K562 (cell line): ENCODE data around the gene OR52A5. TPM values are rescaled to one million over a fixed set of nuclear protein-coding genes. Genes with fewer than 3 reads are reported as not detected.

ENCODE experiments used
- ATAC-seq: fragments of 200-7000 bp; cut with Tn5 transposase; 3 replicates; pipeline ENCODE4 v1.9.1; 2020; ENCODE audit warnings: moderate library complexity
- BruUV-seq: library from RNA; stranded (reverse); fragments of 400-500 nt; replicated peaks from 2 replicates; lab custom pipeline; 2021; lab: Mats Ljungman, UMichigan
- CTCF ChIA-PET: fragments of 300-600 bp; formaldehyde crosslinking; extraction: SDS; loops from one replicate; lab custom pipeline; 2021; ENCODE audit warnings: low intra/inter-chr PET ratio; lab: Yijun Ruan, JAX
- POLR2A ChIA-PET: fragments of 300-600, 350-650 bp; sonication (Branson Sonifier 250); formaldehyde crosslinking; extraction: SDS; loops from one replicate; lab custom pipeline; 2021; ENCODE audit warnings: antibody characterized with exemption, inconsistent platforms; lab: Yijun Ruan, JAX
- DNase-seq, 4 experiments: peaks; one replicate each; pipeline versions ENCODE4 v3.0.0 to v3.0.0-alpha.2; 2011 to 2018; ENCODE audit warnings: low spot score in 3 of 4, mixed read lengths in 3 of 4; ENCODE audit errors: extremely low read depth in 1 of 4
- FAIRE-seq: peaks from 2 replicates; lab custom pipeline; 2011; peaks lifted over from hg19 to GRCh38; lab: Jason Lieb, UNC
- H2AFZ ChIP-seq: 2 replicates; pipeline ENCODE4 v1.6.0; 2011; ENCODE audit warnings: low read depth, low read length, control low read depth, inconsistent platforms
- H3K27ac ChIP-seq: fragments of 200-600 bp; 3 replicates; pipeline ENCODE4 v1.8.0; 2011; ENCODE audit warnings: low read depth, mild to moderate bottlenecking, control low read depth, inconsistent platforms, low read length, moderate library complexity, mixed read lengths; ENCODE audit errors: extremely low read depth
- H3K27me3 ChIP-seq, 2 experiments: fragments of 300-600 bp in 1 of 2; 2 replicates in 1 of 2; 3 replicates in 1 of 2; pipeline versions ENCODE4 v1.6.0 to v1.8.0; 2011; ENCODE audit warnings: inconsistent platforms in 2 of 2, low read length in 2 of 2, mild to moderate bottlenecking in 1 of 2, mixed read lengths in 1 of 2, moderate library complexity in 1 of 2; ENCODE audit not compliant: control insufficient read depth in 2 of 2, insufficient read depth in 2 of 2
- H3K36me3 ChIP-seq: fragments of 300-600 bp; 3 replicates; pipeline ENCODE4 v1.8.0; 2011; ENCODE audit warnings: mild to moderate bottlenecking, low read length, inconsistent platforms; ENCODE audit not compliant: control insufficient read depth, insufficient read depth
- H3K4me1 ChIP-seq, 2 experiments: fragments of 200-600 bp in 1 of 2; replicated peaks in 1 of 2; 2 replicates in 1 of 2; 3 replicates in 1 of 2; pipeline versions ENCODE4 v1.5.1 to v1.8.0; 2011; ENCODE audit warnings: inconsistent platforms in 2 of 2, low read length in 2 of 2, mild to moderate bottlenecking in 1 of 2, mixed read lengths in 1 of 2, moderate library complexity in 1 of 2; ENCODE audit not compliant: control insufficient read depth in 2 of 2, insufficient read depth in 2 of 2
- H3K4me2 ChIP-seq: 2 replicates; pipeline ENCODE4 v1.6.1; 2011; ENCODE audit warnings: low read length, control low read depth, inconsistent platforms, mixed read lengths; ENCODE audit not compliant: insufficient read depth
- H3K4me3 ChIP-seq: fragments of 200-600 bp; sonication (generic), shearing (Covaris generic); 2 replicates; pipeline ENCODE4 v1.5.1; 2016; ENCODE audit warnings: control low read depth, inconsistent platforms
- H3K79me2 ChIP-seq: fragments of 200-600 bp; 3 replicates; pipeline ENCODE4 v1.8.0; 2011; ENCODE audit warnings: low read length, inconsistent platforms; ENCODE audit not compliant: control insufficient read depth, insufficient read depth
- H3K9ac ChIP-seq, 2 experiments: 2 replicates each; pipeline versions ENCODE4 v1.6.0 to v1.6.1; 2011; ENCODE audit warnings: low read depth in 2 of 2, low read length in 2 of 2, control low read depth in 1 of 2, inconsistent platforms in 1 of 2, mild to moderate bottlenecking in 1 of 2, mixed read lengths in 1 of 2; ENCODE audit not compliant: insufficient read depth in 1 of 2
- H3K9me1 ChIP-seq: one replicate; pipeline ENCODE4 v1.6.0; 2011; ENCODE audit warnings: inconsistent platforms, mild to moderate bottlenecking, low read length, moderate library complexity; ENCODE audit not compliant: control insufficient read depth, insufficient read depth
- H3K9me3 ChIP-seq: replicated peaks from 2 replicates; pipeline ENCODE4 v1.5.1; 2011; ENCODE audit warnings: low read depth, low read length, inconsistent platforms; ENCODE audit not compliant: control insufficient read depth, insufficient read depth
- H4K20me1 ChIP-seq: replicated peaks from 2 replicates; pipeline ENCODE4 v1.6.1; 2011; ENCODE audit warnings: low read length, inconsistent platforms, mixed read lengths; ENCODE audit not compliant: control insufficient read depth, insufficient read depth
- ATF3 ChIP-seq, 2 experiments: fragments of 450-650 bp in 1 of 2; sonication (generic) in 1 of 2; formaldehyde crosslinking in 1 of 2; IDR thresholded peaks in 1 of 2; conservative IDR thresholded peaks in 1 of 2; 2 replicates each; pipeline versions ENCODE4 v1.6.1 to v1.8.1; 2016 to 2023; ENCODE audit warnings: mild to moderate bottlenecking in 2 of 2, moderate library complexity in 2 of 2, inconsistent platforms in 1 of 2, missing genetic modification reagents in 1 of 2
- CBX3 ChIP-seq, 2 experiments: IDR thresholded peaks; 1 replicate in 1 of 2; 2 replicates in 1 of 2; pipeline ENCODE4 v1.6.1; 2012; ENCODE audit warnings: inconsistent platforms in 2 of 2, low read length in 2 of 2, borderline replicate concordance in 1 of 2, control low read depth in 1 of 2
- CTBP1 ChIP-seq: fragments of 450-650 bp; IDR thresholded peaks from 2 replicates; pipeline ENCODE4 v1.6.1; 2016; ENCODE audit warnings: borderline replicate concordance
- DACH1 ChIP-seq: fragments of 450-650 bp; IDR thresholded peaks from 2 replicates; pipeline ENCODE4 v1.6.1; 2018; ENCODE audit not compliant: partially characterized antibody
- FOXA1 ChIP-seq: fragments of 450-650 bp; IDR thresholded peaks from 2 replicates; pipeline ENCODE4 v1.6.1; 2016; ENCODE audit warnings: mild to moderate bottlenecking, borderline replicate concordance
- GABPA ChIP-seq: fragments of 200-800 bp; sonication (Bioruptor generic); conservative IDR thresholded peaks from 2 replicates; pipeline ENCODE4 v1.6.1; 2016; ENCODE audit warnings: low read depth, missing genetic modification characterization, missing compliant biosample characterization
- HIVEP1 ChIP-seq: fragments of 250-450 bp; sonication (Bioruptor Pico); IDR thresholded peaks from 2 replicates; pipeline ENCODE4 v1.4.0; 2020; ENCODE audit warnings: mild to moderate bottlenecking
- KHSRP ChIP-seq: fragments of 450-650 bp; IDR thresholded peaks from 2 replicates; pipeline ENCODE4 v1.6.1; 2017
- MTA3 ChIP-seq: fragments of 450-650 bp; formaldehyde crosslinking; IDR thresholded peaks from 2 replicates; pipeline ENCODE4 v1.6.1; 2017; ENCODE audit warnings: mild to moderate bottlenecking, borderline replicate concordance
- POLR2A ChIP-seq: fragments of 450-650 bp; conservative IDR thresholded peaks from 2 replicates; pipeline ENCODE4 v1.6.1; 2016
- POLR2AphosphoS2 ChIP-seq: IDR thresholded peaks from 2 replicates; pipeline ENCODE4 v1.6.1; 2012; ENCODE audit warnings: low read length, improper control_type of control experiment
- POLR2H ChIP-seq: IDR thresholded peaks from 2 replicates; pipeline ENCODE4 v1.6.1; 2016; ENCODE audit warnings: missing genetic modification characterization, low read depth, mild to moderate bottlenecking, control low read depth, missing compliant biosample characterization, moderate library complexity
- SIN3B ChIP-seq: fragments of 450-650 bp; IDR thresholded peaks from 2 replicates; pipeline ENCODE4 v1.6.1; 2017; ENCODE audit warnings: low read depth, mild to moderate bottlenecking, moderate library complexity
- SMARCA5 ChIP-seq: fragments of 450-650 bp; IDR thresholded peaks from 2 replicates; pipeline ENCODE4 v1.6.1; 2016
- SNRNP70 ChIP-seq: fragments of 200-400 bp; formaldehyde crosslinking; optimal IDR thresholded peaks from 2 replicates; pipeline ENCODE3; 2017; ENCODE audit warnings: low read depth, low read length
- TEAD4 ChIP-seq, 2 experiments: sonication (generic) in 1 of 2; formaldehyde crosslinking in 1 of 2; IDR thresholded peaks; 2 replicates each; pipeline versions ENCODE4 v1.6.1 to v1.8.0; 2012 to 2022; ENCODE audit warnings: borderline replicate concordance in 1 of 2, inconsistent platforms in 1 of 2, low read length in 1 of 2, mild to moderate bottlenecking in 1 of 2, missing genetic modification reagents in 1 of 2
- TFAP4 ChIP-seq: sonication (generic); formaldehyde crosslinking; IDR thresholded peaks from 2 replicates; pipeline ENCODE4 v1.8.0; 2022; ENCODE audit warnings: missing genetic modification reagents, mild to moderate bottlenecking, moderate library complexity, borderline replicate concordance
- ZFP36 ChIP-seq: fragments of 150-350 bp; IDR thresholded peaks from 2 replicates; pipeline ENCODE4 v1.6.1; 2018; ENCODE audit warnings: low read length, low read depth; ENCODE audit not compliant: partially characterized antibody
- ZNF239 ChIP-seq: fragments of 250-450 bp; sonication (Bioruptor Pico); IDR thresholded peaks from 2 replicates; pipeline ENCODE4 v1.4.0; 2020; ENCODE audit warnings: mild to moderate bottlenecking
- ZNF583 ChIP-seq: fragments of 250-450 bp; sonication (Bioruptor Pico); IDR thresholded peaks from 2 replicates; pipeline ENCODE4 v1.4.0; 2020
- WGBS: fragments of 100-300 bp; shearing (Covaris generic); methylation state at CpG from one replicate; pipeline ENCODE4 v1.1.6; 2016; ENCODE audit warnings: low coverage, mixed read lengths; ENCODE audit not compliant: insufficient coverage; ENCODE audit errors: missing lambda C conversion rate; 5-methylcytosine and 5-hydroxymethylcytosine counted together
- in situ Hi-C: fragments of 300-500 bp; cut with MboI; formaldehyde crosslinking; loops from 4 replicates; pipeline ENCODE4 v1.15.0; 2018; ENCODE audit warnings: inconsistent platforms, mixed read lengths
- intact Hi-C: fragments of 100-400 bp; cut with micrococcal nuclease; formaldehyde crosslinking; loops from 2 replicates; pipeline ENCODE4 v1.14.2; 2022
- polyA plus RNA-seq, 8 experiments: library from polyadenylated mRNA; depleted of rRNA in 4 of 8; stranded (reverse) in 5 of 8; unstranded in 3 of 8; fragments of >200 nt; fragmentation: Nextera tagmentation in 2 of 8; fragmentation: Illumina TruSeq in 1 of 8; extraction: Ambion mirVana in 2 of 8; extraction: Trizol in 1 of 8; gene quantifications; 2 replicates each; pipeline versions ENCODE4 v1.2.1 to v1.2.3, GENCODE V29; 2011 to 2014; ENCODE audit warnings: inconsistent platforms in 1 of 8, missing spikeins in 1 of 8
- total RNA-seq, 7 experiments: library from RNA; depleted of rRNA in 6 of 7; stranded (reverse); fragments of >200 nt in 6 of 7; fragmentation: Illumina TruSeq in 2 of 7; extraction: Trizol in 2 of 7; gene quantifications; 2 replicates each; pipeline versions ENCODE4 v1.2.1 to v1.2.3, GENCODE V29; 2011 to 2021; ENCODE audit warnings: low replicate concordance in 1 of 7

Gene OR52A5
- total and polyA plus RNA-seq, 9 of the 15 experiments (the other 6 are each of a cell fraction or from before 2014, with no cell fraction given), result 0.04 to 1.1 (median 0.94) TPM; not detected in 6

- in situ Hi-C loops, result no loop called here
- CTCF ChIA-PET, result interaction anchor here (0.5 to 1.3 kb wide), 2 partner anchors 70 to 160 kb away, joined by 3 to 4 read pairs; no protein-coding TSS in a partner anchor
- BruUV-seq, result no TSS peak
- TF ChIP-seq HIVEP1 (CRISPR knock-in tag) (no peak), TFAP4 (peak; percentile 54; the same call in 1 of the 2 replicates), ZFP36 (no peak), POLR2AphosphoS2 (no peak), KHSRP (no peak), CBX3 (IDR thresholded peaks at IDR 0.05; ENCODE audit: borderline replicate concordance in 1 of 2, low read length in 2 of 2) (0 out of 3 replicates have a peak, but pooled peaks of 1 of the 2 experiments have one; percentile 44), DACH1 (peak; percentile 61), CTBP1 (peak; percentile 91), ZNF239 (CRISPR knock-in tag) (no peak), SIN3B (no peak), SMARCA5 (no peak), SNRNP70 (no peak), POLR2A (peak; percentile 55; the same call in 1 of the 2 replicates), FOXA1 (no peak), TEAD4 (IDR thresholded peaks at IDR 0.05; ENCODE audit: low read length) (peak; percentile 74), TEAD4 (CRISPR knock-in tag; IDR thresholded peaks at IDR 0.05; ENCODE audit: borderline replicate concordance) (no peak), MTA3 (0 out of 2 replicates have a peak, but pooled peaks have one; percentile 6), ZNF583 (CRISPR knock-in tag) (0 out of 2 replicates have a peak, but pooled peaks have one; percentile 32), GABPA (tag) (no peak), POLR2H (tag) (peak; percentile 63), ATF3 (IDR thresholded peaks at IDR 0.05) (peak; percentile 98), ATF3 (CRISPR knock-in tag; conservative IDR thresholded peaks at IDR 0.05) (no peak; the same call in 1 of the 2 replicates)
Observed at GRCh38 chr11:5129457-5129877, 8.7 kb downstream of the OR52A5 start.

More at GRCh38 chr11:5129457-5129877, 8.7 kb downstream of the OR52A5 start:
- H3K79me2 ChIP-seq, result peaks cover 16% of the 10 kb centered on the region; the same call in 2 of the 3 replicates
- H4K20me1 ChIP-seq, result no peaks in the 10 kb centered on the region
- peak overlapping the region; percentile 61 for H3K4me2 ChIP-seq
- no peaks in the 10 kb centered on the region for H3K36me3 ChIP-seq
- H3K9me3 ChIP-seq, result peaks cover 4% of the 10 kb centered on the region; the same call in 1 of the 2 replicates
- H3K9ac ChIP-seq, result peak overlapping the region in 1 of 2 experiments; percentile 68; a peak in 2 of 4 replicates
- H3K27ac ChIP-seq, result peak overlapping the region; percentile 77
- H3K9me1 ChIP-seq, result no peaks in the 10 kb centered on the region
- peak; percentile 30 to 83 (median 50) for DNase-seq
- no peaks in the 10 kb centered on the region for H3K27me3 ChIP-seq
- H3K4me1 ChIP-seq, result peaks cover 5 to 16% of the 10 kb centered on the region in 2 experiments; a peak in 3 of 5 replicates
- peak; percentile 80 for FAIRE-seq
- POLR2A ChIA-PET, result interaction anchor here (0.6 to 1.4 kb wide), 11 partner anchors 8 to 213 kb away, joined by 3 to 4 read pairs (median 3); partner anchors contain the start of genes HBE1 and OR52A5
- intact Hi-C loops, result loop anchor here (5.0 to 10.0 kb wide), 2 partner anchors 468 to 505 kb away; partner anchors contain the start of gene TRIM6
- peak overlapping the region; percentile 5; the same call in 1 of the 2 replicates for H3K4me3 ChIP-seq
- WGBS, result 0% methylated on average over 2 of the region's 2 CpGs
- peak; percentile 90 for ATAC-seq
- peak overlapping the region; percentile 66 for H2AFZ ChIP-seq
